Immature natural killer cell (primary cell): ENCODE measurements around the gene NPLOC4. TPM values are rescaled to one million over a fixed set of nuclear protein-coding genes. Genes with fewer than 3 reads are reported as not detected.
"Not testable (repeated sequence)": the region's sequence is repeated elsewhere in the genome, so short reads cannot be mapped to it uniquely, and the experiment has no call there.

Experiments
- DNase-seq, 3 donors: peaks; one replicate each; pipeline ENCODE4 v3.0.0; 2022; ENCODE audit warnings: mixed read lengths in 1 of 3
- H3K27ac Mint-ChIP-seq, 6 donors: one replicate each; pipeline ENCODE4 v1.8.0; 2020; ENCODE audit warnings: mixed read lengths in 6 of 6, mild to moderate bottlenecking in 5 of 6, inconsistent platforms in 4 of 6, moderate library complexity in 3 of 6
- H3K27me3 Mint-ChIP-seq, 3 donors: one replicate each; pipeline ENCODE4 v1.8.0; 2020 to 2021; ENCODE audit warnings: low read depth in 3 of 3, mild to moderate bottlenecking in 3 of 3, mixed read lengths in 3 of 3, moderate library complexity in 3 of 3, inconsistent platforms in 1 of 3
- H3K36me3 Mint-ChIP-seq, 3 donors: one replicate each; pipeline ENCODE4 v1.8.0; 2020; ENCODE audit warnings: mixed read lengths in 3 of 3, inconsistent platforms in 2 of 3, mild to moderate bottlenecking in 2 of 3
- H3K4me1 Mint-ChIP-seq, 2 donors: one replicate each; pipeline ENCODE4 v1.8.0; 2020; ENCODE audit warnings: inconsistent platforms in 2 of 2, mild to moderate bottlenecking in 2 of 2, mixed read lengths in 2 of 2, moderate library complexity in 1 of 2
- H3K4me3 Mint-ChIP-seq, 5 donors: one replicate each; pipeline ENCODE4 v1.8.0; 2020; ENCODE audit warnings: mild to moderate bottlenecking in 5 of 5, mixed read lengths in 5 of 5, inconsistent platforms in 3 of 5, moderate library complexity in 3 of 5
- H3K9me3 Mint-ChIP-seq, 6 donors: one replicate each; pipeline ENCODE4 v1.8.0; 2020; ENCODE audit warnings: mild to moderate bottlenecking in 6 of 6, mixed read lengths in 6 of 6, inconsistent platforms in 4 of 6, moderate library complexity in 3 of 6
- polyA plus RNA-seq, 3 donors: library from polyadenylated mRNA; unstranded; fragments of 300-500 nt; fragmentation: Illumina TruSeq; gene quantifications; one replicate each; pipeline ENCODE4 v1.2.3, GENCODE V29; 2021

NPLOC4 gene
- polyA plus RNA-seq, 3 donors from 2014 or later, result 51.0 to 73.9 (median 60.3) TPM

DNA sequence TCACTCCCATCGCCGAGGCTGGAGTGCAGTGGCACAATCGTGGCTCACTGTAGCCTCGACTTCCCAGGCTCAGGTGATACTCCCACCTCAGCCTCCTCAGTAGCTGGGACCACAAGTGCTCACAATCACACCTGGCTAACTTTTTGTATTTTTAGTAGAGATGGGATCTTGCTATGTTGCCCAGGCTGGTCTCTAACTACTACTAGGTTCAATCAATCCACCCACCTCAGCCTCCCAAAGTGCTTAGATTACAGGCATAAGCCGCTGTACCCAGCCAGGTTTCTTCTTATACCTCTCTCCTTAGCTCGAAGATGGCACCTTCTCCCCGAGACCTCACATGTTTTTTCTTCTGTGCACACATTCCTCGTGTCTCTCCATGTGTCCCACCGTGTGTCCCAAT, 3.1 kb upstream of the NPLOC4 start:
- Mint-ChIP-seq H3K4me1 (peaks cover 12 to 13% of the 10 kb centered on the region in 2 donors), H3K27me3 (peaks cover 3 to 5% (median 4%) of the 10 kb centered on the region in 3 donors), H3K9me3 (no peaks in the 10 kb centered on the region), H3K4me3 (peak overlapping the region in 1 of 5 donors; percentile 44), H3K36me3 (no peaks in the 10 kb centered on the region), H3K27ac (no peak overlapping the region)
- no peak for DNase-seq

- Mint-ChIP-seq H3K9me3 (no peaks in the 10 kb centered on the region), H3K27ac (no peak overlapping the region), H3K36me3 (no peaks in the 10 kb centered on the region), H3K27me3 (peaks cover 3 to 4% (median 4%) of the 10 kb centered on the region in 3 donors), H3K4me3 (peak overlapping the region in 3 of 5 donors; percentile 58 to 74 (median 71)), H3K4me1 (peaks cover 12 to 17% of the 10 kb centered on the region in 2 donors)
- no peak for DNase-seq
These were observed 1.8 kb upstream of the NPLOC4 start for GRCh38 chr17:81638683-81639082.

DNA sequence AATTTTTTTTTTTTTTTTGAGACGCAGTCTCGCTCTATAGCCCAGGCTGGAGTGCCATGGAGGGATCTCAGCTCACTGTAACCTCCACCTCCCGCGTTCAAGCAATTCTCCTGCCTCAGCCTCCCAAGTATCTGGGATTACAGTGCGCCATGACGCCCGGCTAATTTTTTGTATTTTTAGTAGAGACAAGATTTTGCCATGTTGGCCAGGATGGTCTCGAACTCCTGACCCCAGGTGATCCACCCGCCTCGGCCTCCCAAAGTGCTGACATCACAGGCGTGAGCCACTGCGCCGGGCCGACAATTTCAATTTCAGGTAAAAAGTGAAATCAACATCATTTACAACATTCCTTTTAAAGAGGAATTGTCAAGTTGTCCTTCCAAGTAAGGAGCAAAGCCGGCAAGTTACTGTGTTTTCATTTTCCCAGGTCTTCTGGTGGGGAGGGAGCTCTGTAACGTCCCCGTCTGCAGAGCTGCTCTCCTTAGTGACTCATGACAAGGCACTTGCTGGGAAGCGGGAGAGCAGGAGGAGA, 873 bp downstream of the NPLOC4 start:
- Mint-ChIP-seq H3K4me3 (peak overlapping the region; percentile 90 to 96 (median 92)), H3K9me3 (no peaks in the 10 kb centered on the region), H3K36me3 (no peaks in the 10 kb centered on the region), H3K27ac (peak overlapping the region; percentile 78 to 96 (median 92)), H3K27me3 (peaks cover 2 to 4% (median 3%) of the 10 kb centered on the region in 3 donors), H3K4me1 (peaks cover 24% of the 10 kb centered on the region in 2 donors)
- DNase-seq, result no peak

GRCh38 chr17:81635431-81635830, 1.5 kb downstream of the NPLOC4 start:
- Mint-ChIP-seq H3K4me1 (peaks cover 24% of the 10 kb centered on the region in 2 donors), H3K27me3 (peaks cover 2 to 4% (median 3%) of the 10 kb centered on the region in 3 donors), H3K4me3 (peak overlapping the region; percentile 90 to 96 (median 92)), H3K27ac (peak overlapping the region in 4 of 6 donors; percentile 62 to 96 (median 88)), H3K9me3 (no peaks in the 10 kb centered on the region), H3K36me3 (no peaks in the 10 kb centered on the region)
- DNase-seq, result no peak

- Mint-ChIP-seq H3K9me3 (no peaks in the 10 kb centered on the region), H3K36me3 (peaks cover 7% of the 10 kb centered on the region in 3 donors), H3K4me1 (peaks cover 24% of the 10 kb centered on the region in 2 donors), H3K27me3 (no peaks in the 10 kb centered on the region), H3K4me3 (no peak overlapping the region), H3K27ac (no peak overlapping the region)
- no peak for DNase-seq
These were observed 5.4 kb downstream of the NPLOC4 start for GRCh38 chr17:81631482-81631881.

DNA sequence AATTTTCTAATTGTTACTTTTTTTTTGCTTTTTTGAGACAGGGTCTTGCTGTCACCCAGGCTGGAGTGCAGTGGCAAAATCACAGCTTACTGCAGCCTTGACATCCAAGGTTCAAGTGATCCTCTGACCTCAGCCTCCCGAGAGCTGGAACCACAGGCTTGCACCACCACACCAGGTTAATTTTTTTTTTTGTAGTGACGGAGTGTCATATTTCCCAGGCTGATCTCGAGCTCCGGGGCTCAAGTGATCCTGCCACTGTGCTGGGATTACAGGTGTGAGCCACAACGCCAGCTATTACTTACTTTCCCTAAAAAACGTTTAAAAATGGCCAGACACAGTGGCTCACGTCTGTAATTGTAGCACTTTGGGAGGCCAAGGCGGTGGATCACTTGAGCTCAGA, 6.6 kb downstream of the NPLOC4 start:
- H3K36me3 Mint-ChIP-seq, result peaks cover 16% of the 10 kb centered on the region in 3 donors
- no peaks in the 10 kb centered on the region for H3K9me3 Mint-ChIP-seq
- H3K4me3 Mint-ChIP-seq, result no peak overlapping the region

DNA sequence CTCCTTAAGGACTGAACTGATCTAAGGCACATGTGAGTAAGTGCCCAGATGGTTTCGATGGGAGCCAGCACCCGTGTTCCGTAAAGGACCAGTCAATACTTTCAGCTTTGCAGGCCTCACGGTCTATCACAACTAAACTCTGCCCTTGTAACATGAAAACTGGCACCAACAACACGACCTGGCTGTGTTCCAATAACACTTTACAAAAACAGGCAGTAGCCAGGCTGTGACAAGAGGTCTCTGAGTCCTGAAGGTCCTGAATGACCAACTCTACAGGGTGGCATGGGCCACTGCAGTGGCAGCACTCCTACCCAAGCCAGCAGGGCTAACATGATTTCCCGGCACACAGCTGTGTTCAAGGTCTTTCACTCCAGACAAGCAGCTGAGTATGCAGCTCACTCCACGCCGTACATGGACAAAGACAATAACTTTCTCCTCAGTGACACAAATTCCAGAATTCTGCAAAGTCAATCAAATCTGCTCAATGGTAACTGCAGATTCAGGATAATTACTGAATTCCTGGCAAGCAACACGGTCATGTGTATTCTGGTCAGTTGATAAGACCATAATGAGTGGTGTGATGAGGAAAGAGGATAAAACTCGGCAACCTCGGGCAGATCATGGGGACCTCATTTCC, 15.3 kb downstream of the NPLOC4 start:
- peaks cover 20 to 41% (median 29%) of the 10 kb centered on the region in 3 donors for H3K36me3 Mint-ChIP-seq
- no peak overlapping the region for H3K4me3 Mint-ChIP-seq
- H3K9me3 Mint-ChIP-seq, result peaks cover 0 to 2% (median 0%) of the 10 kb centered on the region in 6 donors
- no peaks in the 10 kb centered on the region for H3K27me3 Mint-ChIP-seq
- H3K27ac Mint-ChIP-seq, result peak overlapping the region in 1 of 6 donors; percentile 46
- no peak for DNase-seq
- H3K4me1 Mint-ChIP-seq, result peaks cover 2 to 18% of the 10 kb centered on the region in 2 donors

More for the DNA sequence above, 6.6 kb downstream of the NPLOC4 start:
- Mint-ChIP-seq H3K4me1 (peaks cover 12 to 15% of the 10 kb centered on the region in 2 donors), H3K27me3 (no peaks in the 10 kb centered on the region), H3K27ac (no peak overlapping the region)
- DNase-seq, result no peak

- not testable (repeated sequence) for H3K27me3 Mint-ChIP-seq, H3K9me3 Mint-ChIP-seq, H3K4me3 Mint-ChIP-seq, DNase-seq, H3K27ac Mint-ChIP-seq
- Mint-ChIP-seq H3K4me1 (peaks cover 16% of the 10 kb centered on the region in 2 donors), H3K36me3 (peaks cover 0 to 27% (median 10%) of the 10 kb centered on the region in 3 donors)
These were observed 18.6 kb downstream of the NPLOC4 start for GRCh38 chr17:81618307-81618706.

DNA sequence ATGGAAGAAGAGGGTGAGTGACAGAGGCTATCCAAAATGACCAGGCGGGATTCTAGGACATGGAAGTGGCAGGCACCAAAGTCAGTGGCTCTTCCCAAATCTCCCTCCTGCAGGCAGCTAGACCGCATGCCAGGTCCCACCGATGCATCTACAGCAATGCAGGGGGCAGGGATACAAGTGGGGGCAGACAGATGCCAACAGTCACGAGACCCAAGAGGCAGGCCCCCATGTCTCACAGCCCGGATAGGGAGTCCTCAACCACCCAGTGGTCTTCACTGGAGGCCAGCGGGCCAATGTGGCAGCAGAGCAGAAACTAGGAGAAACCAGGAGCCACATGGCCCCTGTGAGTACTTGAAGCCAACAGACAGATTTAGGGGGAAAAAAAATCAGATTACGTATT, 20.0 kb downstream of the NPLOC4 start:
- Mint-ChIP-seq H3K36me3 (peaks cover 0 to 32% (median 7%) of the 10 kb centered on the region in 3 donors), H3K4me3 (no peak overlapping the region), H3K4me1 (peaks cover 16% of the 10 kb centered on the region in 2 donors), H3K27ac (peak overlapping the region in 1 of 6 donors; percentile 67), H3K27me3 (peaks cover 0 to 1% (median 0%) of the 10 kb centered on the region in 3 donors), H3K9me3 (no peaks in the 10 kb centered on the region)
- DNase-seq, result no peak

DNA sequence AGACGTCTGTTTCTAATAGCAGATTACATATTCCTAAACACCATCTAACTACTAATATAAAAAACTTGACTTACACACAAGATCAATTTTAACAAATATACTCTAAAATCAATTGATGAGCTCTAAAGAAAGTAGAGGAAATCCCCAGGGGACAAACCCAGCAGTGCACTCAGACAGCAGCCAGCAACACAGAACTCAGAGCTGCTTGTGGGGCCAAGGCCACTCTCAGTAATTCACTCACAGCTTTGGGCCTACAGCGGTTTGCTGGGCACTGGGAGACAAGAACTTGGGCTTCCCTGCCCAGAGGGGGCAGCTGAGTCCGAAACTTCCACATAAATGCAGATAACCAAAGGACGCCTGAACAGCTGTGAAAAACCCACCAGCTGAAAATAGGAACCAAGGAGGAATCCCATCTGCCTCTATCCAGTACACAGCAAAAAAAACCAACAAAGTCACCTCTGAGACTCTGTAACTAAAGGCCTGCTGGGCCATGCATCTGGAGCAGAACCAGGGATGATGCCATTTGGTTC, 21.4 kb downstream of the NPLOC4 start:
- Mint-ChIP-seq H3K4me3 (no peak overlapping the region), H3K27ac (peak overlapping the region in 1 of 6 donors; percentile 72)

GRCh38 chr17:81612172-81612970, 24.5 kb downstream of the NPLOC4 start:
- H3K9me3 Mint-ChIP-seq, result no peaks in the 10 kb centered on the region
- H3K4me3 Mint-ChIP-seq, result no peak overlapping the region
- H3K36me3 Mint-ChIP-seq, result peaks cover 0 to 26% (median 13%) of the 10 kb centered on the region in 3 donors
- no peak overlapping the region for H3K27ac Mint-ChIP-seq
- DNase-seq, result no peak
- peaks cover 0 to 5% (median 0%) of the 10 kb centered on the region in 3 donors for H3K27me3 Mint-ChIP-seq
- H3K4me1 Mint-ChIP-seq, result peaks cover 27 to 31% of the 10 kb centered on the region in 2 donors

More for the DNA sequence above, 21.4 kb downstream of the NPLOC4 start:
- Mint-ChIP-seq H3K4me1 (peaks cover 14 to 16% of the 10 kb centered on the region in 2 donors), H3K36me3 (peaks cover 0 to 21% (median 5%) of the 10 kb centered on the region in 3 donors), H3K27me3 (peaks cover 0 to 1% (median 0%) of the 10 kb centered on the region in 3 donors), H3K9me3 (no peaks in the 10 kb centered on the region)
- no peak for DNase-seq

GRCh38 chr17:81609541-81610311, 27.2 kb downstream of the NPLOC4 start:
- Mint-ChIP-seq H3K36me3 (peaks cover 4 to 32% (median 9%) of the 10 kb centered on the region in 3 donors), H3K27ac (peak overlapping the region in 3 of 6 donors; percentile 9 to 65 (median 55)), H3K27me3 (peaks cover 0 to 5% (median 0%) of the 10 kb centered on the region in 3 donors), H3K4me1 (peaks cover 19 to 20% of the 10 kb centered on the region in 2 donors), H3K4me3 (no peak overlapping the region), H3K9me3 (no peaks in the 10 kb centered on the region)
- DNase-seq, result no peak

- peaks cover 0 to 5% (median 0%) of the 10 kb centered on the region in 3 donors for H3K27me3 Mint-ChIP-seq
- H3K27ac Mint-ChIP-seq, result peak overlapping the region in 3 of 6 donors; percentile 23 to 64 (median 29)
- peaks cover 13 to 15% of the 10 kb centered on the region in 2 donors for H3K4me1 Mint-ChIP-seq
- no peak for DNase-seq
- peaks cover 9 to 38% (median 14%) of the 10 kb centered on the region in 3 donors for H3K36me3 Mint-ChIP-seq
- no peak overlapping the region for H3K4me3 Mint-ChIP-seq
- no peaks in the 10 kb centered on the region for H3K9me3 Mint-ChIP-seq
These were observed 28.3 kb downstream of the NPLOC4 start for GRCh38 chr17:81608605-81609004.
